Erythroblast (primary cell): ENCODE measurements around the gene BUD23.
"Not testable (repeated sequence)": the region's sequence is repeated elsewhere in the genome, so short reads cannot be mapped to it uniquely, and the experiment has no call there.

Source experiments
- GATA1 ChIP-seq: IDR thresholded peaks from 2 replicates; pipeline ENCODE4 v1.6.1; 2011; ENCODE audit warnings: low read depth, mild to moderate bottlenecking, control low read depth, low read length, moderate library complexity
- POLR2A ChIP-seq: IDR thresholded peaks from 2 replicates; pipeline ENCODE4 v1.6.1; 2011; ENCODE audit warnings: mild to moderate bottlenecking, low read length

GRCh38 chr7:73713319-73713718 is 29.9 kb downstream of the BUD23 start:
- not testable (repeated sequence) for TF ChIP-seq POLR2A, GATA1
